AG04449 (cell line): ENCODE data around the gene REEP6.

Experiments used
- CTCF ChIA-PET: fragments of 350-600 bp; formaldehyde crosslinking; extraction: SDS; loops from one replicate; lab custom pipeline; 2021; ENCODE audit warnings: antibody characterized with exemption; lab: Yijun Ruan, JAX
- POLR2A ChIA-PET: fragments of 400-600, 350-600 bp; formaldehyde crosslinking; extraction: SDS; loops from one replicate; lab custom pipeline; 2020; ENCODE audit warnings: antibody characterized with exemption, inconsistent platforms; lab: Yijun Ruan, JAX
- DNase-seq: peaks from one replicate; pipeline ENCODE4 v3.0.0-alpha.2; 2010; ENCODE audit warnings: low read depth, low spot score
- H3K4me3 ChIP-seq: 2 replicates; pipeline ENCODE4 v1.5.1; 2011; ENCODE audit warnings: low read depth, mild to moderate bottlenecking, control low read depth, low read length
- CTCF ChIP-seq: IDR thresholded peaks from one replicate; pipeline ENCODE4 v1.5.1; 2011; ENCODE audit warnings: mild to moderate bottlenecking, moderate library complexity, low read length, control low read depth, inconsistent platforms; ENCODE audit not compliant: insufficient read depth; ENCODE audit errors: missing control alignments

REEP6 gene

GRCh38 chr19:1465191-1466016, 25.6 kb upstream of the REEP6 start:
- ChIA-PET POLR2A (interaction anchor here (0.9 kb wide), 1 partner anchor 10 kb away, joined by 3 read pairs; no protein-coding TSS in a partner anchor), CTCF (interaction anchor here (0.9 to 2.8 kb wide), 9 partner anchors 7 to 185 kb away, joined by 3 to 16 read pairs (median 4); partner anchors contain the start of gene APC2)
- no peak for DNase-seq
- peak; percentile 76 for TF ChIP-seq CTCF
- H3K4me3 ChIP-seq = no peak overlapping the region

- CTCF ChIA-PET = interaction anchor here (0.9 to 2.8 kb wide), 10 partner anchors 8 to 185 kb away, joined by 3 to 16 read pairs (median 4); partner anchors contain the start of gene APC2
Observed at GRCh38 chr19:1466018-1466460, 24.9 kb upstream of the REEP6 start.

GRCh38 chr19:1466461-1467214, 24.3 kb upstream of the REEP6 start:
- DNase-seq = no peak
- POLR2A ChIA-PET = no interaction called here
- CTCF ChIA-PET = interaction anchor here (1.1 to 2.8 kb wide), 8 partner anchors 8 to 186 kb away, joined by 3 to 16 read pairs (median 4); partner anchors contain the start of gene APC2
- no peak for TF ChIP-seq CTCF
- no peak overlapping the region for H3K4me3 ChIP-seq

More at GRCh38 chr19:1466018-1466460, 24.9 kb upstream of the REEP6 start:
- no peak for TF ChIP-seq CTCF
- no peak overlapping the region for H3K4me3 ChIP-seq
- DNase-seq = no peak
- POLR2A ChIA-PET = interaction anchor here (0.9 kb wide), 1 partner anchor 10 kb away, joined by 3 read pairs; no protein-coding TSS in a partner anchor

GRCh38 chr19:1467215-1467489, 23.8 kb upstream of the REEP6 start:
- no peak for DNase-seq
- ChIA-PET POLR2A (no interaction called here), CTCF (interaction anchor here (1.2 to 2.8 kb wide), 6 partner anchors 9 to 124 kb away, joined by 3 to 16 read pairs (median 5); no protein-coding TSS in a partner anchor)

GRCh38 chr19:1467490-1468273, 23.3 kb upstream of the REEP6 start:
- CTCF ChIA-PET = interaction anchor here (1.2 to 2.8 kb wide), 9 partner anchors 9 to 224 kb away, joined by 3 to 16 read pairs (median 6); no protein-coding TSS in a partner anchor
- POLR2A ChIA-PET = interaction anchor here (0.6 kb wide), 1 partner anchor 192 kb away, joined by 3 read pairs; the partner anchor contains the start of gene FAM174C
- DNase-seq = no peak
- H3K4me3 ChIP-seq = no peak overlapping the region
- no peak for TF ChIP-seq CTCF

More at GRCh38 chr19:1467215-1467489, 23.8 kb upstream of the REEP6 start:
- no peak for TF ChIP-seq CTCF
- H3K4me3 ChIP-seq = no peak overlapping the region
